DOHH2 (cell line): ENCODE data around the gene LRIT1.

ENCODE experiments used
- H3F3A ChIP-seq: fragments of 200-600 bp; sonication (generic), shearing (Covaris generic); 2 replicates; pipeline ENCODE4 v1.6.0; 2016; ENCODE audit warnings: antibody characterized with exemption, mild to moderate bottlenecking; ENCODE audit not compliant: control insufficient read depth, insufficient read depth
- H3K27ac ChIP-seq: fragments of 200-600 bp; sonication (generic); 2 replicates; pipeline ENCODE4 v1.5.1; 2014; ENCODE audit warnings: low read depth, mild to moderate bottlenecking, low read length, moderate library complexity
- H3K27me3 ChIP-seq: fragments of 200-600 bp; sonication (generic); 2 replicates; pipeline ENCODE4 v1.6.1; 2014; ENCODE audit warnings: mild to moderate bottlenecking, low read length, mixed read lengths; ENCODE audit not compliant: control insufficient read depth
- H3K36me3 ChIP-seq: fragments of 200-600 bp; sonication (generic); 2 replicates; pipeline ENCODE4 v1.6.1; 2014; ENCODE audit warnings: mild to moderate bottlenecking, low read length, moderate library complexity, mixed read lengths; ENCODE audit not compliant: control insufficient read depth
- H3K4me1 ChIP-seq: fragments of 200-600 bp; sonication (generic); 2 replicates; pipeline ENCODE4 v1.6.1; 2014; ENCODE audit warnings: mild to moderate bottlenecking, low read length, mixed read lengths; ENCODE audit not compliant: control insufficient read depth
- H3K4me2 ChIP-seq: fragments of 200-600 bp; sonication (generic); 2 replicates; pipeline ENCODE4 v1.6.0; 2014; ENCODE audit warnings: mild to moderate bottlenecking, low read length, moderate library complexity
- H3K4me3 ChIP-seq: fragments of 200-600 bp; sonication (generic); 2 replicates; pipeline ENCODE4 v1.5.1; 2014; ENCODE audit warnings: mild to moderate bottlenecking, low read length, mixed read lengths
- H3K79me2 ChIP-seq: fragments of 200-600 bp; sonication (generic); 2 replicates; pipeline ENCODE4 v1.6.1; 2014; ENCODE audit warnings: mild to moderate bottlenecking, low read length, mixed read lengths; ENCODE audit not compliant: control insufficient read depth
- H3K9me2 ChIP-seq: fragments of 200-600 bp; sonication (generic); replicated peaks from 2 replicates; pipeline ENCODE4 v1.6.1; 2014; ENCODE audit warnings: mild to moderate bottlenecking, low read length, mixed read lengths; ENCODE audit not compliant: control insufficient read depth
- H3K9me3 ChIP-seq: fragments of 200-600 bp; sonication (generic); 2 replicates; pipeline ENCODE4 v1.6.1; 2014; ENCODE audit warnings: antibody characterized with exemption, low read length, mixed read lengths; ENCODE audit not compliant: control insufficient read depth, insufficient read depth
- H4K20me1 ChIP-seq: fragments of 200-600 bp; sonication (generic); 2 replicates; pipeline ENCODE4 v1.6.0; 2014; ENCODE audit warnings: low read depth, mild to moderate bottlenecking, antibody characterized with exemption, low read length, moderate library complexity; ENCODE audit not compliant: control insufficient read depth, insufficient read depth
- CTCF ChIP-seq: fragments of 200-600 bp; sonication (generic); IDR thresholded peaks from one replicate; pipeline ENCODE4 v1.5.1; 2014; ENCODE audit warnings: antibody characterized with exemption, mild to moderate bottlenecking, low read depth, low read length; ENCODE audit not compliant: poor library complexity, severe bottlenecking
- EZH2phosphoT487 ChIP-seq: fragments of 200-600 bp; sonication (generic); IDR thresholded peaks from 2 replicates; pipeline ENCODE4 v1.6.1; 2017; ENCODE audit warnings: borderline replicate concordance, mild to moderate bottlenecking, antibody characterized with exemption, low read length, moderate library complexity, mixed read lengths

LRIT1 gene

GRCh38 chr10:84257343-84258020, 16.1 kb upstream of the LRIT1 start:
- no peak overlapping the region for H3K4me2 ChIP-seq

DNA sequence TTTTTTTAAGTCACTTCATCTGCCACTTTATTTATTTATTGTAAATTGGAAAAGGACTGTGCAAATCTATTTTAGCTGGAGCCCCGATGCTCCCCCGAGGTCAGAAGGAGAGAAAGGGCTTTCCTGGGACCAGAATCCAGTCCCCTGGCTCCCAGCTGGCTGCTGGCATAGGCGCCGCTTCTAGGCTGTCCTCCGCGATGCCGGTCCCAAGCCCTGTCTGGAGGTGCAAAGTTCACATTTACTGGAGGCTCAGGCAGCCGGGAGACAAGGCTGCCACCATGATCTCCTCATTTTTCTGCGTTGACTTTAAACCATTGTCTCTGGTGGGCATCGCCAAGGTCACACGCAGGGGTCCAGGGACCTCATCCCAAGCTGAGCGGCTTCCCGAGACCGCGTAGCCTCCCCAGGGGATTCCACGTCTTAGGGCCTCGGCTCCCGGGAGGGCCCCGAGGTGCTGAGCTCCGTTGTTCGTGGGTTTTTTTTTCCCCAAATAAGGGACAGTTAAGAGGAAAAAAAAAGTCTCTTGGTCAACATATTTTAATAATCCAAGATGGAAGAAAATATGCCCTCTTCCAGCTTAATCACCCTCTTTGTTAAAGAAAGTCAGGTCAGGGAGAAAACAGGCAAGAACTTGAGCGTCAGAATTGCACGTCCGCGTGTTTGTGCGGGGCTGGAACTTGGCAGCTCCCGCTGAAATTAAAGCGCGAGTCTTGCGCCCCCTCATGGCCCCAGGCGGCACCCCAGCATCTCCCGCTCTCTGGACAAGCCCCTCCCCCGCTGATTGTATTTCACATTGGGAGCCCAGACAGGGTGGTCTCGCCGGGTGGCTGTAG, 15.4 kb upstream of the LRIT1 start:
- H4K20me1 ChIP-seq = no peaks in the 10 kb centered on the region
- 0 out of 2 replicates have a peak overlapping the region, but pooled peaks have one; percentile 18 for H3K4me2 ChIP-seq
- H3K79me2 ChIP-seq = no peaks in the 10 kb centered on the region
- no peak overlapping the region for H3K4me3 ChIP-seq
- H3K9me3 ChIP-seq = no peaks in the 10 kb centered on the region
- no peak overlapping the region for H3K27ac ChIP-seq
- H3K36me3 ChIP-seq = no peaks in the 10 kb centered on the region
- H3F3A ChIP-seq = no peaks in the 10 kb centered on the region
- TF ChIP-seq CTCF = peak; percentile 82
- TF ChIP-seq EZH2phosphoT487 = no peak
- no peaks in the 10 kb centered on the region; the same call in 1 of the 2 replicates for H3K27me3 ChIP-seq
- H3K9me2 ChIP-seq = no peaks in the 10 kb centered on the region
- H3K4me1 ChIP-seq = no peaks in the 10 kb centered on the region; the same call in 1 of the 2 replicates

More at GRCh38 chr10:84257343-84258020, 16.1 kb upstream of the LRIT1 start:
- Histone ChIP-seq H3K9me3 (no peaks in the 10 kb centered on the region), H3K27ac (no peak overlapping the region), H3K27me3 (no peaks in the 10 kb centered on the region; the same call in 1 of the 2 replicates), H4K20me1 (no peaks in the 10 kb centered on the region), H3K79me2 (no peaks in the 10 kb centered on the region), H3K4me1 (no peaks in the 10 kb centered on the region; the same call in 1 of the 2 replicates), H3F3A (no peaks in the 10 kb centered on the region), H3K36me3 (no peaks in the 10 kb centered on the region), H3K9me2 (no peaks in the 10 kb centered on the region), H3K4me3 (no peak overlapping the region)
- TF ChIP-seq CTCF (peak; percentile 21), EZH2phosphoT487 (no peak)

- H4K20me1 ChIP-seq = no peaks in the 10 kb centered on the region
- TF ChIP-seq CTCF (no peak), EZH2phosphoT487 (no peak)
- H3K4me1 ChIP-seq = no peaks in the 10 kb centered on the region; the same call in 1 of the 2 replicates
- no peak overlapping the region for H3K27ac ChIP-seq
- no peaks in the 10 kb centered on the region for H3K9me3 ChIP-seq
- H3K27me3 ChIP-seq = no peaks in the 10 kb centered on the region; the same call in 1 of the 2 replicates
- no peaks in the 10 kb centered on the region for H3K9me2 ChIP-seq
- no peak overlapping the region for H3K4me3 ChIP-seq
- no peaks in the 10 kb centered on the region for H3K36me3 ChIP-seq
- H3K79me2 ChIP-seq = no peaks in the 10 kb centered on the region
- no peak overlapping the region for H3K4me2 ChIP-seq
- H3F3A ChIP-seq = no peaks in the 10 kb centered on the region
Measured at GRCh38 chr10:84254552-84255478, 13.5 kb upstream of the LRIT1 start.
